PC-9 (cell line): ENCODE data around the gene TRIM24. TPM values are rescaled to one million over a fixed set of nuclear protein-coding genes. Genes with fewer than 3 reads are reported as not detected.
"Not testable (repeated sequence)": the region's sequence is repeated elsewhere in the genome, so short reads cannot be mapped to it uniquely, and the experiment has no call there.

Source experiments
- BruUV-seq: library from RNA; stranded (reverse); fragments of 400-500 nt; replicated peaks from 2 replicates; lab custom pipeline; 2021; lab: Mats Ljungman, UMichigan
- CTCF ChIA-PET: fragments of 300-600 bp; sonication (Branson Sonifier 250); formaldehyde crosslinking; loops from one replicate; lab custom pipeline; 2022; ENCODE audit warnings: antibody characterized with exemption; lab: Charles Lee
- POLR2A ChIA-PET: fragments of 300-600 bp; sonication (Branson Sonifier 250); formaldehyde crosslinking; loops from one replicate; lab custom pipeline; 2022; ENCODE audit warnings: antibody characterized with exemption; ENCODE audit not compliant: unreplicated experiment; lab: Charles Lee
- DNase-seq, 2 experiments: peaks; one replicate each; pipeline versions ENCODE4 v3.0.0 to v3.0.0-alpha.2; 2015 to 2022; ENCODE audit warnings: mixed read lengths in 1 of 2
- H2AFZ ChIP-seq: fragments of 200-600 bp; sonication (generic); 2 replicates; pipeline ENCODE4 v1.8.1; 2017; ENCODE audit warnings: antibody characterized with exemption
- H3F3A ChIP-seq: fragments of 200-600 bp; sonication (generic); 2 replicates; pipeline ENCODE4 v1.8.1; 2017; ENCODE audit warnings: antibody characterized with exemption, mild to moderate bottlenecking, low read depth; ENCODE audit not compliant: insufficient read depth
- H3K27ac ChIP-seq: fragments of 200-600 bp; sonication (generic); 2 replicates; pipeline ENCODE4 v1.6.1; 2016; ENCODE audit warnings: mixed run types
- H3K27me3 ChIP-seq: fragments of 200-600 bp; sonication (generic); 2 replicates; pipeline ENCODE4 v1.6.1; 2016; ENCODE audit warnings: low read depth, mixed run types; ENCODE audit not compliant: insufficient read depth
- H3K36me3 ChIP-seq: fragments of 200-600 bp; sonication (generic); 2 replicates; pipeline ENCODE4 v1.6.1; 2016; ENCODE audit warnings: low read depth, mixed run types
- H3K4me1 ChIP-seq: fragments of 200-600 bp; sonication (generic); replicated peaks from 2 replicates; pipeline ENCODE4 v1.6.1; 2016; ENCODE audit warnings: mixed run types; ENCODE audit not compliant: insufficient read depth
- H3K4me2 ChIP-seq: fragments of 200-600 bp; sonication (generic); 2 replicates; pipeline ENCODE4 v1.6.1; 2017; ENCODE audit warnings: mixed run types
- H3K4me3 ChIP-seq: fragments of 200-600 bp; sonication (generic); 2 replicates; pipeline ENCODE4 v1.6.1; 2016; ENCODE audit warnings: mixed run types
- H3K79me2 ChIP-seq: fragments of 200-600 bp; sonication (generic); 2 replicates; pipeline ENCODE4 v1.6.1; 2017; ENCODE audit warnings: low read depth, mixed run types
- H3K9me2 ChIP-seq: fragments of 200-600 bp; sonication (generic); 2 replicates; pipeline ENCODE4 v1.8.1; 2017; ENCODE audit warnings: mild to moderate bottlenecking; ENCODE audit not compliant: insufficient read depth
- H3K9me3 ChIP-seq: fragments of 200-600 bp; sonication (generic); 2 replicates; pipeline ENCODE4 v1.8.1; 2016; ENCODE audit warnings: low read depth; ENCODE audit not compliant: insufficient read depth
- H4K20me1 ChIP-seq: fragments of 200-600 bp; sonication (generic); 2 replicates; pipeline ENCODE4 v1.8.1; 2017; ENCODE audit not compliant: insufficient read depth
- EZH2 ChIP-seq: fragments of 200-600 bp; sonication (generic); IDR thresholded peaks from 2 replicates; pipeline ENCODE4 v1.8.0; 2017; ENCODE audit warnings: antibody characterized with exemption, low read depth
- intact Hi-C: fragments of 100-400 bp; cut with micrococcal nuclease; formaldehyde crosslinking; loops from one replicate; pipeline ENCODE4 v1.10.0; 2022; ENCODE audit not compliant: unreplicated experiment
- total RNA-seq: library from RNA; stranded (reverse); gene quantifications from 2 replicates; pipeline ENCODE4 v1.2.3, GENCODE V29; 2021
- TF ChIP-seq, protein P1 (sequence below): fragments of 200-600 bp; sonication (generic); conservative IDR thresholded peaks from 2 replicates; pipeline ENCODE4 v1.6.1; 2017; ENCODE audit warnings: mixed run types, antibody characterized with exemption, mild to moderate bottlenecking, moderate library complexity

TRIM24 gene
- total RNA-seq, 1 experiment from 2014 or later = 20.5 TPM

DNA sequence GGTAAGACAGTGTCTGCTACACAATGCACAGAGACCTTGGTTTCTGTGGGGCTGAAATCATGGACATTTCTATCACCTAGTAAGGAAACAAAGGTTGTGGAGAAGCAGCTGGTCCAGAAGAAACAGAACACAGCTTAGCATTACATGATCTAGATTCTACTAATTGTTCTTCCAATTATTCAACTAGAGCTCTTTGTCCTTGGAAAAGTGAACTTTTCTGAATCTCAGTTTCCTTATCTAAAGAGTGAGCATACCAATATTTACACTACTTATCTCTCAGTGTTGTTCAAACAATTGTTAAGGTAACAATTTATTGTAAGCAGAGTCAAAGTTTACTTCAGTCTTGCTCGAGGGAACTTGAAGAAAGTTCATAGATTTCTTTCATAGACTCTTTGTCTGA, 42.3 kb upstream of the TRIM24 start:
- H4K20me1 ChIP-seq = no peaks in the 10 kb centered on the region
- no peak overlapping the region for H2AFZ ChIP-seq
- H3F3A ChIP-seq = no peaks in the 10 kb centered on the region
- no peak for DNase-seq
- BruUV-seq = no TSS peak
- no peak for TF ChIP-seq EZH2
- TF ChIP-seq, protein P1, sequence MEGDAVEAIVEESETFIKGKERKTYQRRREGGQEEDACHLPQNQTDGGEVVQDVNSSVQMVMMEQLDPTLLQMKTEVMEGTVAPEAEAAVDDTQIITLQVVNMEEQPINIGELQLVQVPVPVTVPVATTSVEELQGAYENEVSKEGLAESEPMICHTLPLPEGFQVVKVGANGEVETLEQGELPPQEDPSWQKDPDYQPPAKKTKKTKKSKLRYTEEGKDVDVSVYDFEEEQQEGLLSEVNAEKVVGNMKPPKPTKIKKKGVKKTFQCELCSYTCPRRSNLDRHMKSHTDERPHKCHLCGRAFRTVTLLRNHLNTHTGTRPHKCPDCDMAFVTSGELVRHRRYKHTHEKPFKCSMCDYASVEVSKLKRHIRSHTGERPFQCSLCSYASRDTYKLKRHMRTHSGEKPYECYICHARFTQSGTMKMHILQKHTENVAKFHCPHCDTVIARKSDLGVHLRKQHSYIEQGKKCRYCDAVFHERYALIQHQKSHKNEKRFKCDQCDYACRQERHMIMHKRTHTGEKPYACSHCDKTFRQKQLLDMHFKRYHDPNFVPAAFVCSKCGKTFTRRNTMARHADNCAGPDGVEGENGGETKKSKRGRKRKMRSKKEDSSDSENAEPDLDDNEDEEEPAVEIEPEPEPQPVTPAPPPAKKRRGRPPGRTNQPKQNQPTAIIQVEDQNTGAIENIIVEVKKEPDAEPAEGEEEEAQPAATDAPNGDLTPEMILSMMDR = no peak
- intact Hi-C loops = no loop called here
- H3K4me2 ChIP-seq = no peak overlapping the region
- no peak overlapping the region for H3K27ac ChIP-seq
- ChIA-PET CTCF (no interaction called here), POLR2A (interaction anchor here (0.5 kb wide), 1 partner anchor 406 kb away, joined by 3 read pairs; no protein-coding TSS in a partner anchor)
- H3K4me1 ChIP-seq = no peaks in the 10 kb centered on the region
- H3K36me3 ChIP-seq = no peaks in the 10 kb centered on the region
- H3K4me3 ChIP-seq = no peak overlapping the region
- H3K27me3 ChIP-seq = no peaks in the 10 kb centered on the region
- H3K9me2 ChIP-seq = no peaks in the 10 kb centered on the region
- H3K9me3 ChIP-seq = no peaks in the 10 kb centered on the region
- H3K79me2 ChIP-seq = no peaks in the 10 kb centered on the region

DNA sequence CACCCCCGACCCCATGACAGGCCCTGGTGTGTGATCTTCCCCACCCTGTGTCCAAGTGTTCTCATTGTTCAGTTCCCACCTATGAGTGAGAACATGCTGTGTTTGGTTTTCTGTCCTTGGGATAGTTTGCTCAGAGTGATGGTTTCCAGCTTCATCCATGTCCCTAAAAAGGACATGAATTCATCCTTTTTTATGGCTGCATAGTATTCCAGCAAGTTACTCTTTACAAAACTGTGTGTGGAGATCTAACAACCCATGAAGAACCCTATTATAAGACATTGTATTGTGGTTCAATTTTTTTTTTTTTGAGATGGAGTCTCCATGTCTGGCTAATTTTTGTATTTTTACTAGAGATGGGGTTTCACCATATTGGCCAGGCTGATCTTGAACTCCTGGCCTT, 41.7 kb upstream of the TRIM24 start:
- H3K79me2 ChIP-seq, DNase-seq, CTCF ChIA-PET, H3K27ac ChIP-seq, H3K4me3 ChIP-seq, H3K9me3 ChIP-seq, H3K9me2 ChIP-seq, H3K4me2 ChIP-seq, intact Hi-C loops, H3F3A ChIP-seq, H3K4me1 ChIP-seq, H3K36me3 ChIP-seq, H2AFZ ChIP-seq, H4K20me1 ChIP-seq, H3K27me3 ChIP-seq, BruUV-seq, POLR2A ChIA-PET: not testable (repeated sequence)

DNA sequence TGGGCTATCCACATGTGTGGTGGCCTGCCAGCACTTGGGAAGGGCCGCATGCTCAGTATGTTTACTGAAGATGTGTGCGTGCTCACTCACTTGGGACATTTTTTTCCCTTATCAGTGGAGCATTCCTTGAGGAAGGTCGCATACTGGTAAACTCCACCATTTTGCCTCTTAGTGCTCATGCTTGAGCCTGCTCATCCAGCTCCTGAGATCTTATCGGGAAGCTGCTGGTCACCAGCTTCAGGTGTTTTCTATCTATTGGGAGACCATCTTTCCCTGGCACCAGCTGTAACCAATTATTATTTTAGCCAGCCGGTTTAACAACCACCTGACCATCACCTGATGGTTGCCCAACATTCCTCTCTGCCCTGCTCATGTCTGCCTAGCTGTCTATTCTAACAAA, 35.0 kb upstream of the TRIM24 start:
- no TSS peak for BruUV-seq
- H3K4me3 ChIP-seq = no peak overlapping the region
- intact Hi-C loops = no loop called here
- H3K4me1 ChIP-seq = no peaks in the 10 kb centered on the region
- H3K9me3 ChIP-seq = peaks cover 20% of the 10 kb centered on the region; the same call in 1 of the 2 replicates
- H3K27ac ChIP-seq = no peak overlapping the region
- TF ChIP-seq, protein P1 = no peak
- TF ChIP-seq EZH2 = no peak
- H3K36me3 ChIP-seq = no peaks in the 10 kb centered on the region
- ChIA-PET CTCF (no interaction called here), POLR2A (no interaction called here)
- H3F3A ChIP-seq = no peaks in the 10 kb centered on the region
- H4K20me1 ChIP-seq = no peaks in the 10 kb centered on the region
- DNase-seq = no peak
- no peak overlapping the region for H2AFZ ChIP-seq
- H3K9me2 ChIP-seq = no peaks in the 10 kb centered on the region
- no peak overlapping the region for H3K4me2 ChIP-seq
- no peaks in the 10 kb centered on the region for H3K27me3 ChIP-seq
- H3K79me2 ChIP-seq = no peaks in the 10 kb centered on the region

DNA sequence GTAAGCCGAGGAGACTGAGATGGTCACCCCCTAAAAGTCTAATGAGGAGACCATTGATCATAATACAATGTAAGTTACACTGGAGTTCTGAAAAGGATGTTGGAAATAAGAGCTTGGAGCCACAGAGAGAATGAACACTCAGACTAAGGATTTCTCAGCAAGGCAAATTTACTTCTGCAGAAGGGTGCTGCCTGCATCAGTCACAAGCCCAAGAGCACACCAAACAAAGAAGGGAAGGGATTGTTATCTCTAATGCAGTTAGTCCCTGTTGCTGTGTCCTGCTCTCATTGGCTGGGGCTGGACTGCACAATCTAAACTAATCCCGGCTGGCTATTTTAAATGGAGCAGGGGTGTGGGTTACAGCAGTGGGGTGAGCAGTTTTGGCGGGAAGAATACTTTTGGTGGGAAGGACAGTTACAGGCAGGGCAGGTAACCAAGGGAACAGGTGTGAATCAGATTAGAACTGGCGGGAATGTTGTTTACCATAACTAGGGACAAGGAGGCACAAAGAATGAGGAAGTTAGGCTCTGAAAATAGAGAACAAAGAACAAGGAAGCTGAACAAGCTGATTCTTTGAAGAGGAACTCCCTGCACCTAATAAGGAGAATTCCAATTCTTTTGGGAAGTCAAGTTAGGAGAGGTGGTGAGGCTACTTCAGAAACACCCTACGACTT, 30.3 kb upstream of the TRIM24 start:
- no peaks in the 10 kb centered on the region for H3K9me2 ChIP-seq
- CTCF ChIA-PET = no interaction called here
- BruUV-seq = no TSS peak

More for the DNA sequence above, 30.3 kb upstream of the TRIM24 start:
- POLR2A ChIA-PET = no interaction called here
- peak in 1 of 2 experiments; percentile 3 for DNase-seq
- no peaks in the 10 kb centered on the region for H3K79me2 ChIP-seq
- H2AFZ ChIP-seq = no peak overlapping the region
- peaks cover 29% of the 10 kb centered on the region for H3K9me3 ChIP-seq
- no peak overlapping the region for H3K27ac ChIP-seq
- no peaks in the 10 kb centered on the region for H3F3A ChIP-seq
- TF ChIP-seq EZH2 = no peak
- TF ChIP-seq, protein P1 = no peak
- no peaks in the 10 kb centered on the region for H3K36me3 ChIP-seq
- H3K27me3 ChIP-seq = no peaks in the 10 kb centered on the region
- H3K4me1 ChIP-seq = no peaks in the 10 kb centered on the region
- intact Hi-C loops = no loop called here
- no peaks in the 10 kb centered on the region for H4K20me1 ChIP-seq
- no peak overlapping the region for H3K4me2 ChIP-seq
- no peak overlapping the region for H3K4me3 ChIP-seq
